ENCODE data around the gene RIPPLY1.

The RIPPLY1 gene, protein sequence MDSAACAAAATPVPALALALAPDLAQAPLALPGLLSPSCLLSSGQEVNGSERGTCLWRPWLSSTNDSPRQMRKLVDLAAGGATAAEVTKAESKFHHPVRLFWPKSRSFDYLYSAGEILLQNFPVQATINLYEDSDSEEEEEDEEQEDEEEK

DNA sequence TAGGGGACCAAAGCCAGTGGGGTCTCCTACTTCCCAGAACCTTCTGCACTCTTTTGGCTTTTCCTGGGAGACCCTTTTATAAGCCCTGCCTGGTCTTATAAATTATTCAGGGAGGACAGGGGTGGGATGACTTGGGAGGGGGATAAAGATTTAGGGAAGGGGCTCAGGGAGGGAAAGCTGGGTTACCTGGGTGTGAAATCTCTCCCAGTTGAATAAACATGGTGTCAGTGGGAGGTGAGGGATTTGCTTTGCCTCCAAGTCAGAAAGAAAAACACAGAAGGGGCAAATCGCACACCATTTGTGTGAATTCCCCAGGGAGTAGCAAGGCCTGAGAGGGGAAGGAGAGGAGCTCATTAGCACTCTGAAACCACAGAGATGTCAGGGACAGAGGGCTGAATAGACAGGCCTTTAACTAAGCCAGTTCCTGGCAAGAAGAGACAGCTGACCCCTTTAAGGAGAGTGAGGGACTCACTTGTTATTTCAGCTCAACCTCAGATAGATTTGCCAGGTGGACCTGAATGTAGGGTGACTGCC, at the start of gene RIPPLY1:
TSS of gene RIPPLY1 (minus strand) at position 51 of the 534 bp plus-strand sequence. CDS start 54 bp downstream, outside the sequence.
- no peak for DNase-seq

DNA sequence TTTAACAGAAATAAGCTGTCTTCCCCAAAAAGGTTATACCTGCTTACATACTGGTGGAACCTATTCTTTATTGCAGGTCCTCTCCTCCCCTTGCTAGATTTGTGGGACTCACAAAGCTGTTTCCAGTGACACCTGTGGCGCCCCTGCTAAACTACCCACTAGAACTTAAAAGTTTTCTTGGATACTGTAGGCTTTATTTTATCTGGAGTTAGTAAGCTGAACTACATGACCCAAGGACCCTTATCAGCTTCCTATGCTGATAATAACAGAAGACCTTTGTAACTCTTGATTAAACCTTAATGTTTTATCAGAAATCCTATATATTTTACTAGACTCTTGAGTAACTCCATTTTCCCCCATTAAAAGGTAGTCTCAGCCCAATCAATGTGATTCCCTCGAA, 49.4 kb upstream of the RIPPLY1 start:
- DNase-seq, result no peak

DNA sequence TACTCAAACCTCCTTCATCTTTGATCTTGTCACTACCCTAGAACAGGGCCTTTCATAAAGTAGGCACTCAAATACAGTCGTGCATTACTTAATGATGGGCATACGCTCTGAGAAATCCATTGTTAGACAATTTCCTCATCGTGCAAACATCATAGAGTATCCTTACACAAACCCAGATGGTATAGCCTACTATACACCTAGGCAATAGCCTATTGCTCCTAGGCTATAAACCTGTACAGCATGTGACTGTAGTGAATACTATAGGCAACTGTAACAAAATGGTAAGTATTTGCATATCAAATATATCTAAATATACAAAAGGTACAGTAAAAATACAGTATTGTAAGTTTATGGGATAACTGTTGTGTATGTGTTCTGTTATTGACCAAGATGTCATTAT, 48.9 kb upstream of the RIPPLY1 start:
- no peak for DNase-seq

DNA sequence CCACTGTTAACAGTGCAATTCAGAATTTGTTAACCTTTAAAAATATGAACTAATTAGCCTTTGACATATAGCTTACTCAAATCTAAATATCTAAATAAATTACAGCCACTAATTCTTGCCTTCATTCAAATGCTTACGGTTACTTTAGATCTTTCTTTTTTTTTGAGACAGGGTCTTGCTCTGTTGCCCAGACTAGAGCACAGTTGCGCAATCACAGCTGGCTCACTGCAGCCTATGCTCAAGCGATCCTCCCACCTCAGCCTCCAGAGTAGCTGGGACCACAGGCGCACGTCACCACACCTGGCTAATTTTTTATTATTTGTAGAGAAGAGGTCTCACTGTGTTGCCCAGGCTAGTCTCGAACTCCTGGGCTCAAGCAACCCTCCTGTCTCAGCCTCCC, 48.1 kb upstream of the RIPPLY1 start:
- DNase-seq, result no peak

DNA sequence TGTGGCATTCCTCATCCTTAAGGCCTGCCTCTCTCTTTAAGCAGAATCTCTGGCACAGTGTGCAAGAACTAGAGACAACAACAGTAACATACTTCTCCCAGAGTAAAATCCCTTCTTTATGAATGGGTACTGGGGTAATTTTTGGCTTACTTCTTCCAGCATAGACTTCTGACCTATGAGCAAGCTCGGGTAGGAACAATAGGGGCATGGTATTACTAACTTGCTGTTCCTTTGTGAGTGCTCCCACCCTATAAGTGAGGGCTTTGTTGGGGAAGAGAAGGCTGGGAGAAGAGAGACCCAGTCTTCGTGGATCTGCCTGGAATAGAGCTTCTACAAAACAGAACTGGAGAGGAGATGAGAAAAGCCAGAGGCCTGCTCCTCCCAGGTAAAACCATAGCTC, 47.2 kb upstream of the RIPPLY1 start:
- DNase-seq, result no peak

DNA sequence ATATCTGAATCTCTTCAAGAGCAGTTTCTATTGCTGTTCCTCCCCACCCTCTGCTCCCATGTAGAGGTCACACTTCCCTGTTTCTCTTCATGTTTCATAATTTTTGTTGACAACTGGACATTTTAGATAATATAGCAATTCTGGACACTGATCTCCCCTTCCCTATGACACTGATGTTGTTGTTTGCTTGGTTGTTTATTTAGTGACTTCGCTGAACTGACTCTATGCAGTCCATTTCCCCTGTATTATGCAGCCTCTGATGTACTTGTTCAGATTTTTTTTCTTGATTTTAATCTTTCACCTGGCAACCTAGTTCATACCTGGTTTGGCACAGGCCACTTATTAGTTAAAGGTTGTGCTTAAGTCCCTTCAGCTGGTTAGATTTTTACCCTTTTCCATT, 46.2 kb upstream of the RIPPLY1 start:
- no peak for DNase-seq

DNA sequence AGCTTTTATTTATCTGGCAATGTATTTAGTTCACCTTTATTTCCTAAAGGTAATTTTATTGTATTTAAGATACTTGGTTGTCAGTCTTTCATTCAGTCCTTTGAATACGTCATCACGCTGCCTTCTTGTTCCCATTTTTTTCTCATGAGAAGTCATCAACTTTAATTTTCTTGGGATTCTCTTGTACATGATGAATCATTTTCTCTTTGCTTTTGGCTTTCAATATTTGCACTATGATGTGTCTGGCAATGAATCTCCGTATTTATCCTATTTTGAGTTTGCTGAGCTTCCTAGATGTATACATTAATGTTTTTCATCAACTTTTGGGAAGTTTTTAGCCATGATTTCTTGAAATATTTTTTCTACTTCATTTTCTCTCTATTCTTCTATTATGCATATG, 45.5 kb upstream of the RIPPLY1 start:
- DNase-seq, result no peak

DNA sequence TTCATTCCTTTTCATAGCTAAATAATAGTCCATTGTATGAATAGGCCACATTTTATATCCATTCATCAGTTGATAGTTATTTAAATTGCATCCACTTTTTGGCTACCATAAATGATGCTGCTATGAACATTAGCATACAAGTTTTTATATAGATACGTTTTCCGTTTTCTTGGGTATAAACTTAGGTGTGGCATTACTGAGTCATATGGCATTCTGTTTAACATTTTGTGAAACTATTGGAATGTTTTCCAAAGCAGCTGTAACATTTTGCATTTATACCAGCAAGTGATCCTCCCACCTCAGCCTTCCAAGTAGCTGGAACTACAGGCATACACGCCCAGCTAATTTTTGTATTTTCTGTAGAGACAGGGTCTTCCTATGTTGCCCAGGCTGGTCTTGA, 43.3 kb upstream of the RIPPLY1 start:
- DNase-seq, result no peak

DNA sequence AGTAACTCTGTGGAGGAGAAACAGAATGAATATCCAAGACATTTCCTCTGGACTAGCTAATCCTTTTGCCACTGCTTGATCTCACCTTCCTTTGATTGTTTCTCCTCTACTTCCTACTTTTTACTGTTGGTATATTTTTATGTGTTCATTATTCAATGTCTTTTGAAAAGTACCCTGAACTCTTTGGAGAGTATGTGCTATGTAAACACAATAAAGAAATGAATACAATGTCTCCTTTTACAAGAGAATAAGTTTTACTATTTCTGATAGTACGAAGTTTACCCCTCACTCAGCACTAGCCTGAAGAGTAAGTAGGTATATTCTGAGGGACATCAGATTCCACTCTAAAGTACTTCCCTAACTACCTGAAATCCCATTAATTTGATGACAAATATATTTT, 36.9 kb upstream of the RIPPLY1 start:
- DNase-seq, result no peak

DNA sequence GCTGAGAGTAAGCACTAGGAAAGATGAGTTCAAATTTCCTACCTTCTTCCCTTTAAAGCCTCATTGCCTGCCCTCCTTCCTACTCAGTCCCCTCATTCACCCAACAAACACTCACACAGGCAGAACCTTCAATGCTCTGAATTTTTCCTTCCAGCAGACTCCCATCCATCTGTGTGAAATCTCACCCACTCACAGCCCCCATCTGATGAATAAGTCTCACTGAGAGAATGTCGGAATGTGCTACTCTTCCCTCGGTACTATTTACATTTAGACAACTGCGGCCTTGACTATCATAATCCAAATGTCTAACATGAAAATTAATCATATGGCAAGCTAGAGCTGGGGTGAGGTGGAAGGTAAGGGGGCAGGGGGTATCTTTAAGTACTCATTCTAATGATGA, 36.4 kb upstream of the RIPPLY1 start:
- DNase-seq, result no peak

DNA sequence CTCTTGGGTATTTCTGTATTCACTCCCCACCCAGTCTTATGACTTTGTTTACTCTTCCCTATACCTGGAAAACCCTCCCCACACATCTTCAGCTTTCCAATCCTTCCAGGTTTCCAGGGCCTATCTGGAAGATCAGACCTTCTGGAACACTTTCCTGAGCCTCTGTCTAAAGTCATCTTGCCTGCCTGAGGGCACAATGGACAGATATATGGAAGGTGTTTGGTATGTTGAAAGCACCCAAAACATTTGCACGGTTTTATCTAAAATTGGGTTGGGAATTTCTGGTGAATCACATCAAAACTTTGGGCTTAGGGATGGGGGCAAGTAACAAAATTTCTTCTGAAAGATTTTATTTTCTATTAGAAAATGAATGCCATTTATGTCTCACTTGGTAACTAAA, 33.1 kb upstream of the RIPPLY1 start:
- no peak for DNase-seq

DNA sequence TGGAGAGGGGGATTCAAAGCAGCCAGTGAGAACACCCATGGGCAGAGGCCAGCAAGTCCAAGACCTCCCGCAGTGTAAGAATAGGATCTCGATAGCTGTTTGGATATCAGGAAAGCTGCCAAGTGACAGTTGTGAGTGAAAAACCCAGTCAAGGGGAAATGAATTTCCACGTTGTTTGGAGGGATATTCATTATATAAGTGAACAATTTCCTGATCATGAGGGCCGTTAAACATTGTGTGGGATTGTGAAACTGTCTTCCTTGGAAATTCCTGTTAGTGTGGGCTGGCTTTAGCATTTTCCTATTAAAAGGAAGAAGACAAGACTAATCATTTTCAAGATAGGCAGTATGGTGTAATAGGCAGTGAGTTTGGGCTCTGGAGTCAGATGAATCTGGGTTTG, 32.0 kb upstream of the RIPPLY1 start:
- DNase-seq, result no peak

DNA sequence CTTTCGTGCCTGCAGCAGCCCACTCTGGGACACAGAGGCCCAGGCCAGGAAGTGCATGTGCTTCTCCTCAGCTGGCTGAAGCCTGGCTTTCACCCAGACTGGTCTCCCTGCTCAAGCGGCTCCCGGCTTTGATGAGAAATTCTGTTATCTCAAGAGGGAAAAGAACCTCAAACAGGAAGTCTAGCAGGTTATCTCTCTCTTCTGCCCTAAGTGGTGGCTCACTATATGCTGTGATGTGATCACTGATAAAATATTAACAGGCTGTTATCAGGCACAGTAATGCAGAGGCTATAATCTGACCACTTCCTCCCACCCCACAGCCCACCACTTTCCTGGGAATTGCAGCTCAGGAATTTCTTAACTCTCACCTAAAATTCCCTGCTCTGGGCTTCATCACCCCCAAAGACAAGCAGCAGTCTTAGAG, 30.4 kb upstream of the RIPPLY1 start:
- DNase-seq, result no peak

DNA sequence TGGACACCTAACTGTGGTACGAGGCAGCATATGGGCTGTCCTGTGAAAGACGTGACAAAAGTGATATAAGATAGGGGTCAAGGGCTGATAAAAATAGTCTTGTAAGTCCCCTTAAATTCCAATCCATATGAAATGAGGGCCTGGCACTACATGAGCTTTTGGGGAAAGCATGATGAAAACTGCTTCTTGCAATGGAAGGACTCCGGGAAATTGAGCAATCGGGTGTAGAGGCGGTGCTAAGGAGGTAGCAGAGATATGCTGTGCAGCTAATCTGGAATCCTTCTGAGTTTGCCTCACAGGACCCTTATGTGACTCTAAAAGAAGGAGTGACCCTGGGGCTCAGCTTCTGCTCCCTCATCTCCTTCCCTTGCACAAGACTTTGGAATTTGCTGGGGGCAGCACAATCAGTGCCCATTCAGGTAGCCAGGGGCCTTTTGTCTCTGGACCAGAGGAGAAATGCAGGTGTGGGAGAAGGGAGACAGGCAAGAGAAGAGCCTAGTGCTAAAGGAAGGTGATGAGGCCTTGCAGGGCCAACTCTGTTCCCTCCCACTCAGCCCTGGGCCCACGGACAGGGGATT, 29.9 kb upstream of the RIPPLY1 start:
- no peak for DNase-seq

DNA sequence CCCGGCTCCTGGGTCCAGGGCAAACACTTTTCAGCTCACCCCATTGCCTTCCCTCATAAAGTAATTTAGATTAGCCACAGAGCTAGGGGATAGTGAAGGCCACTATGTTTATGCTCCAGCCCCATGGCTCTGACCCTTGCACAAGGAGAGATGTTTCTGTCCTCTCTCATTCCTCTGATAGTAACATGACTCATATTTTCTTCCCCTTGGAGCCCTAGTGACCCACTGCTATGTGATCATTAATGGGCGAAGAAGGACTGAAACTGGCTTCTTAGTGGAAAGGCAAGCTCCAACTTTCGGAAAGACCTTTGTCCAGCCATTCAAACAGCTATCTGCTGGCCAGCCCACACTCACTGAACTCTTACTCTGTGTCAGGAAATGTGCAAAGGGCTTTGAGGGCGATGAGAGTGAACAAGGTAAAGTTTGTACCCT, 29.4 kb upstream of the RIPPLY1 start:
- no peak for DNase-seq

DNA sequence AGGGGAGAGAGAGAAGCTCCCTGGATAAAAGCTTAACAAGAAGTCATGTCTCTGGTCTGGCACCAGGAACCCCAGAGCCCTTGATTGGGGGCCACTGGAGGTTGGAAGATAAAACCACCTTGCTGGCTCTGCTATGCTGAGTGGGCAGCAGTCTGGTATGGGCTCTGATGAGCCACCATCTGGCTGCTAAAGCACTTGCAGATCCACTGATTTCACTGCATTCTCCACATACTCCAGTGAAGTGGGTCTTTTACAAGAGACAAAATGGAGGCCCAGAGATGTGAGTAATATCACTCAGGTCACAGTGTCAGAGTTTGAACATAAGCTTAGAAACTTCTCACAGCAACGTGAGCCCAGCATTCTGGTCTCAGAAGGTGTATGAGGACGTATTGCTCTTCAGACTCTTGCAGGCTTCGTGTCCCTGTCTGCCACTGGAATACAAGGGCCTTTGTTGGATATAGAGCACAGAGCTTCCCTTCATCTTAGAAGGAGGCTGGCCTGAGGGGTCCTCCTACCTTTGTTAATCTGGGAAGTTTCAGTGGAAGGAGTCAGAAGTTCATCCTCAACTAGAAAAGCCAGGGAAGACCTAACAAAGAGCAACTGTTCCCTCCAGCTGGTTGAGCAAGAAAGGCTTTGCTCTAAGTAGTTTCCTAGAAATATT, 28.8 kb upstream of the RIPPLY1 start:
- DNase-seq, result no peak

DNA sequence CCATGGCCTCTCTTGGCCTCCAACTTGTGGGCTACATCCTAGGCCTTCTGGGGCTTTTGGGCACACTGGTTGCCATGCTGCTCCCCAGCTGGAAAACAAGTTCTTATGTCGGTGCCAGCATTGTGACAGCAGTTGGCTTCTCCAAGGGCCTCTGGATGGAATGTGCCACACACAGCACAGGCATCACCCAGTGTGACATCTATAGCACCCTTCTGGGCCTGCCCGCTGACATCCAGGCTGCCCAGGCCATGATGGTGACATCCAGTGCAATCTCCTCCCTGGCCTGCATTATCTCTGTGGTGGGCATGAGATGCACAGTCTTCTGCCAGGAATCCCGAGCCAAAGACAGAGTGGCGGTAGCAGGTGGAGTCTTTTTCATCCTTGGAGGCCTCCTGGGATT, 25.1 kb upstream of the RIPPLY1 start:
- DNase-seq, result no peak

DNA sequence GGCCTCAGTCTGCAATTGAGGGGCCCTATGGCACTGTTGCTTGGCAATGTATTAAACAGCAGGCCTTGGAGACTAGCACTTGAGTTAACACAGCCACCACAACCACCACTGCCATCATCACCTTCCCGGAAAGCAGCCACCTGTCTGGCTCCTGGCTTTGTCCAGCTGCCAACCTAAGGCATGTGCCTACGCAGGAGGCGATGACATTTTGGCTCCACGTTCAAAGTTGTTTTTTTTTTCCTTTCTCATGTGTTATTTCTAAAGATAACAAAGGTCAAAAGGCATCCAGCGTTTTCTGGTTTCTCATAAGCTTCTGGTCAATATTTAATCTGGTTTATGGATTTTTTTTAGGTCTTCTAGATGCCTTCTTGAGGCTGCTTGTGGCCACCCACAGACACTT, 24.6 kb upstream of the RIPPLY1 start:
- no peak for DNase-seq

DNA sequence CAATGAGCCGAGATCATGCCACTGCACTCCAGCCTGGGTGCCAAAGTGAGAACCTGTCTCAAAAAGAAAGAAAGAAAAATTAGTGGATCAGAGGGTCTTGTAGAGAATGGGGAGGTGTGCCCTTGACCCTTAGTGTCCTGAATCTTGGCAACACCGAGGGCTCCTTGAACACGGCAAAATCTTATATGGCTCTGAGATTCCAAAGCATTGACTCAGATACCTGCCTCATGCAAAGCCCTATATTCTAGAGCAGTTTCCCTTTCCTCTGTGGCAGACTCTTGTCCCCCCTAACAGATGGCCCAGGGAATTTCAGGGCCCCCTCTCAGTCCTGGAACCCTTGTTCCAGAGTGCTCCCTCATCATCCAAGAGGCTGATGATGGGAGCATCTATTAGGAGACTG, 23.9 kb upstream of the RIPPLY1 start:
- no peak for DNase-seq

DNA sequence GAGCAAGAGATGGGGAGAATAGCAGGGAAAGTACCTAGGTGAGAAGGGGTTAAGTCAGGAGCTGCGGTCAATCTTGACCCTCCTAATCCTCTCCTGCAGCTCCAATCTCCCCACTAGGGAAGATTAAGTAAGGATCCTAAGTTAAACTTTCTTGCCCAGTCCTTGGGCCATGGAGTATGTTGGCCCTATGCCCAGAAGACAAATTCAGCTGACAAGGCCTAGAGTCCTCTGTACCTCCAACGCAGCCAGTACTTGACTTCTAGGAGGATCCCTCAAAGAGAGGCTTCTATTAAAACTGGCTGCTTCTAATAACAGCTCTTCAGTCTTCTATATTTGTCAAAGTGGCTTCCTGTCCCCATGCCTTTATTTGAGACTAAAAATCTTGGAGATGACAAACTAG, 18.5 kb upstream of the RIPPLY1 start:
- no peak for DNase-seq

DNA sequence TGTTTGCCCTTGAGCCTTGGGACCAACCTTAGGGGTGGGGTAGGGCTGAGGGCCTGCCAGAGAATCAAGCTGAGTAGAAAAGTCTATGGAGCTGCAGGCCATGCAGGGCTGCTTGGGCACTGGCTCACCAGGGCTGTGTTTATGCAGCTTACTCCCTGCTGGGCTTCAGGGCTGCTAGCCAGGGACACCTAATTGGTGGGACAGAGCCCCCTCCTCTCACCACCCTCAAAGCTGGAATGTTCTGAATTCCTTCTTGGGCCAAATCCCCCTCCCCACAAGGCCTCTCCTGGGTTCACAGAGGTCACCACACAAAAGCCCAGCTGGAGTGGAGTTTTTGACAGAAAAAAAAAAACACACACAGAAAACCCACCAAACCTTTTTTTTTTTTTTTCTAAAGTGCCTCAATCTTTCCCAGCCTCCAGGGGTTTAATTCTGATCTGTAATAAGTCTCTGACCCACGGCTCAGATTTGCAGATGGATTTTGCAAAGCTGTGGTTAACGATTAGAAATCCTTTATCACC, 16.9 kb upstream of the RIPPLY1 start, which contains the start of gene CLDN2:
TSS of gene CLDN2 (plus strand) at position 471 of the 521 bp plus-strand sequence. CDS start 7,827 bp downstream, outside the sequence.
- DNase-seq, result no peak

DNA sequence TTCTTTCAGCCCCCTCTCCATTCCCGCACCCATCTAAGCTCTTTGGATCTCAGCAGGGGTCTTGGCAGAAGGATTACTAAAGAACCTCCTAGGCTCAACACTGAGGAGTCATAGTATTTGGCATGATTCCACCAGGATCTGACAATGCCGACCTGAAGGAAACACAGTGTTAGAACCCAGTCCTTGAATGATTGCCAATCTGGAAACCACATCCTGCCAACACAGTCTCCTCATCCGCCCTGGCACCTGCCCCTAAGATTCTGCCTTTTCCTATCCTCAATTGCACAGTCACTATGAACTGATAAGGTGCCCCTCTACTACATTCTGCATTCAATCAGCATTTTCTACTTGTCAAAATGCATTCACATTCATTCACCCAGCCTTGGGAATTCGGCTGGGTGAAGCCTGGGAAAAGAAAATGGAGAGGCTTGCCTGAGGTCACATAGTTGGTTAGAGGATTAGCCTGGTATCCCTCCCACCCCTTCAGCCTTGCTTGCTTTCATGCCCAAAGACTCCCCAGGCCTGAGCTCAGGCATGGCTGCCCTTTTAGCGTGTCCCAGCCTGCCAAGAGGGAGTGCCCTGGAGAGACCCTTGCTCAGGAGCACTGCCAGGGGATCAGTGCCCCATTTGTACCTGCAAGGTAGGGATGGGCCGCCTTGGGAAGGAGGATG, 14.8 kb upstream of the RIPPLY1 start:
- DNase-seq, result no peak

DNA sequence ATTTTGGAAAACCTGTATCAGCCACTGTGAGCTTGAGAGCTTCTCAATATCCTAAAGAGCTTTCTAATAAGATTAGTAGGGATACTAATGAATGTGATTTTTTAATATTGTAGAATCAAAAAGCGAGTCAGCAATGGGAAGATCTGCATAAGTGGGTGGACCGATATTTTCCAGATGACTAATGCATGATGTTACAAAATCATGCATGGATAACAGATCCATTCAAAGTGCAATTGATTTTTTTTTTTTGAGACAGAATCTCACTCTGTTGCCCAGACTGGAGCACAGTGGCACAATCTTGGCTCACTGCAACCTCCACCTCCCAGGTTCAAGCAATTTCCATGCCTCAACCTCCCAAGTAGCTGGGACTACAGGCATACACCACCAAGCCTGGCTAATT, 9.7 kb upstream of the RIPPLY1 start:
- DNase-seq, result no peak

DNA sequence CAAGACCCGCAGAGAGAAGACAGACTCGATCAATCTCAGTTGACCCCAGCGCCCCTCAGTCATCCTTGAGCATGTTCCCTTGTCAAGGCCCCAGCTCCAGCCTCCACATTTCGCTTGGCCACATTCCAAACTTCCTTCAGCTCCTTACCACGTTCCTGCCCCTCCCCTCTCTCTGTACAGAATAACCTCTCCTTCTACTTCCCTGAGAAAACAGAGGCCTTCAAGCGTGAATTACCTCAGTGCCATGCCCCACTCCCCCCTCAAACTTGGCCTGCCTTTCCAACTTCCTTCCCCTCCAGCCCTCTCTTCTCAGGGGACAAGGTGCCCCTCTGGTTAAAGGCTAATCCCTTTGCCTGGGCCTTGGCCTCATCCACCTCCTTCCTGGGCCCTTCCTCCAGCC, 3.2 kb upstream of the RIPPLY1 start:
- no peak for DNase-seq
